Measurements from ENCODE around the gene SNF8. TPM values are rescaled to one million over a fixed set of nuclear protein-coding genes. Genes with fewer than 3 reads are reported as not detected.

SNF8 gene
- total and polyA plus RNA-seq, 2 of the 4 experiments (the other 2 are of a cell fraction), result 171 to 181 TPM

DNA sequence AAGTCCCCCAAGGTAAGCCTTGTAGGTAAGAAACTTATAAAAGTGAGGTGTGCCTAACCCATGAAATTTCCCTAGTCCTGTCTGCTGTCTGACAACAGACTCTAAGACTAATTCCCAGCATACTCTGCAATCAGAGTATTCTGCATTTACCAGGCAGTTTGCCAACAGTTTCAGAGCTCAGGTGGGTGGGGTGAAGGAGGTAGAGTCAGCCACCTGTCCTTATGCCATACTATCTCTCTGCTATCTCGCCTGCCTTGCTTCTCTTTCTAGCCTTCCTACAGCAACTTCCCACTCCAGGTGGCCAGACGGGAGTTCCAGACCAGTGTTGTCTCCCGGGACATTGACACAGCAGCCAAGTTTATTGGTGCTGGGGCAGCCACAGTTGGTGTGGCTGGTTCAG is 49.8 kb downstream of the SNF8 start:
- Histone ChIP-seq H3K23ac (ENCODE audit: low read depth, low read length) (no peak overlapping the region), H4K5ac (ENCODE audit: low read depth, low read length) (no peak overlapping the region), H4K20me1 (ENCODE audit: insufficient read depth, low read length) (no peaks in the 10 kb centered on the region), H3K27ac (ENCODE audit: insufficient read depth, low read length) (no peak overlapping the region), H3K4me1 (ENCODE audit: control insufficient read depth, insufficient read depth, low read length) (peaks cover 3% of the 10 kb centered on the region; the same call in 1 of the 2 replicates), H3K36me3 (ENCODE audit: control insufficient read depth, insufficient read depth, low read length) (peaks cover 16% of the 10 kb centered on the region), H3K4me2 (ENCODE audit: low read depth, low read length) (no peak overlapping the region), H4K8ac (ENCODE audit: low read depth in 2 of 2, low read length in 2 of 2) (no peak overlapping the region), H2BK5ac (ENCODE audit: low read depth, low read length, poor library complexity, severe bottlenecking) (no peak overlapping the region), H4K91ac (ENCODE audit: insufficient read depth, low read depth, low read length) (no peak overlapping the region), H2BK15ac (ENCODE audit: low read depth, low read length) (no peak overlapping the region), H3K14ac (replicated peaks; ENCODE audit: low read depth, low read length) (no peak overlapping the region), H3K4me3 (ENCODE audit: insufficient read depth, low read depth, low read length) (no peak overlapping the region), H3K4ac (ENCODE audit: low read depth, low read length) (no peak overlapping the region), H3K56ac (ENCODE audit: extremely low read depth, insufficient read depth, low read length) (no peak overlapping the region), H2AK5ac (ENCODE audit: low read depth, low read length) (no peak overlapping the region), H3K9me3 (ENCODE audit: control insufficient read depth, insufficient read depth, low read length) (no peaks in the 10 kb centered on the region), H2BK120ac (ENCODE audit: low read depth, low read length) (no peak overlapping the region), H2BK20ac (ENCODE audit: low read depth, low read length) (no peak overlapping the region), H3K27me3 (ENCODE audit: control insufficient read depth, insufficient read depth, low read length) (no peaks in the 10 kb centered on the region), H2AK9ac (replicated peaks; ENCODE audit: low read depth, low read length, poor library complexity) (no peak overlapping the region), H3K9me1 (ENCODE audit: insufficient read depth, low read length) (peaks cover 4% of the 10 kb centered on the region; the same call in 1 of the 2 replicates), H3K79me1 (ENCODE audit: low read depth in 1 of 2, low read length in 2 of 2) (peaks cover 18 to 26% of the 10 kb centered on the region in 2 experiments; a peak in 3 of 4 replicates), H3K9ac (ENCODE audit: low read depth, low read length) (no peak overlapping the region), H2AFZ (replicated peaks; ENCODE audit: low read length, poor library complexity) (no peak overlapping the region), H3K18ac (ENCODE audit: low read depth, low read length) (no peak overlapping the region)
- DNase-seq, result no peak
- POLR2A ChIA-PET (ENCODE audit: unreplicated experiment), result no interaction called here
- intact Hi-C loops (cut with micrococcal nuclease) (no loop called here), dilution Hi-C loops (cut with HindIII; ENCODE audit: low sequenced_read_pairs, unreplicated experiment) (no loop called here), in situ Hi-C loops (cut with MboI; ENCODE audit: low sequenced_read_pairs) (no loop called here)
- WGBS, 2 experiments (ENCODE audit: extremely low coverage in 2 of 2, insufficient read length in 1 of 2), result no CpG with 5 or more reads among the region's 3 CpGs
- no peak for TF ChIP-seq CTCF (conservative IDR thresholded peaks at IDR 0.05; ENCODE audit: low read depth, low read length)
- no peak for TF ChIP-seq BHLHE40 (IDR thresholded peaks at IDR 0.05; ENCODE audit: low read depth, low read length)
- TF ChIP-seq FOS (IDR thresholded peaks at IDR 0.05; ENCODE audit: low read depth, low read length), result no peak
- no peak for TF ChIP-seq MXI1 (IDR thresholded peaks at IDR 0.05; ENCODE audit: borderline replicate concordance, low read depth, low read length)
- TF ChIP-seq RFX5 (IDR thresholded peaks at IDR 0.05; ENCODE audit: low read depth, low read length), result no peak
- no peak for TF ChIP-seq RCOR1 (IDR thresholded peaks at IDR 0.05; ENCODE audit: insufficient replicate concordance, low read length)
- TF ChIP-seq RAD21 (IDR thresholded peaks at IDR 0.05; ENCODE audit: low read length), result no peak
- no peak for TF ChIP-seq CEBPB (IDR thresholded peaks at IDR 0.05; ENCODE audit: low read depth, low read length)
- no peak for TF ChIP-seq MAZ (IDR thresholded peaks at IDR 0.05; ENCODE audit: borderline replicate concordance, low read depth, low read length)
- TF ChIP-seq CHD1 (IDR thresholded peaks at IDR 0.05; ENCODE audit: low read depth, low read length), result no peak
- TF ChIP-seq NFE2L2 (IDR thresholded peaks at IDR 0.05; ENCODE audit: low read depth, low read length), result no peak
- no peak for TF ChIP-seq SMC3 (IDR thresholded peaks at IDR 0.05; ENCODE audit: low read depth, low read length)
- no peak for TF ChIP-seq POLR2A (IDR thresholded peaks at IDR 0.05; ENCODE audit: low read depth, low read length)
- TF ChIP-seq, protein P1, sequence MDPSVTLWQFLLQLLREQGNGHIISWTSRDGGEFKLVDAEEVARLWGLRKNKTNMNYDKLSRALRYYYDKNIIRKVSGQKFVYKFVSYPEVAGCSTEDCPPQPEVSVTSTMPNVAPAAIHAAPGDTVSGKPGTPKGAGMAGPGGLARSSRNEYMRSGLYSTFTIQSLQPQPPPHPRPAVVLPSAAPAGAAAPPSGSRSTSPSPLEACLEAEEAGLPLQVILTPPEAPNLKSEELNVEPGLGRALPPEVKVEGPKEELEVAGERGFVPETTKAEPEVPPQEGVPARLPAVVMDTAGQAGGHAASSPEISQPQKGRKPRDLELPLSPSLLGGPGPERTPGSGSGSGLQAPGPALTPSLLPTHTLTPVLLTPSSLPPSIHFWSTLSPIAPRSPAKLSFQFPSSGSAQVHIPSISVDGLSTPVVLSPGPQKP (IDR thresholded peaks at IDR 0.05; ENCODE audit: borderline replicate concordance, low read depth, low read length), result no peak
- TF ChIP-seq, protein P2, sequence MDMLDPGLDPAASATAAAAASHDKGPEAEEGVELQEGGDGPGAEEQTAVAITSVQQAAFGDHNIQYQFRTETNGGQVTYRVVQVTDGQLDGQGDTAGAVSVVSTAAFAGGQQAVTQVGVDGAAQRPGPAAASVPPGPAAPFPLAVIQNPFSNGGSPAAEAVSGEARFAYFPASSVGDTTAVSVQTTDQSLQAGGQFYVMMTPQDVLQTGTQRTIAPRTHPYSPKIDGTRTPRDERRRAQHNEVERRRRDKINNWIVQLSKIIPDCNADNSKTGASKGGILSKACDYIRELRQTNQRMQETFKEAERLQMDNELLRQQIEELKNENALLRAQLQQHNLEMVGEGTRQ (IDR thresholded peaks at IDR 0.05; ENCODE audit: low read depth, low read length), result no peak
- TF ChIP-seq MAFK (IDR thresholded peaks at IDR 0.05; ENCODE audit: low read depth, low read length), result no peak
- CTCF ChIA-PET, result no interaction called here
- ATAC-seq (ENCODE audit: low read depth), result no peak
- BruUV-seq (replicated peaks), result TSS peak; percentile 48
